ENCODE results near the gene SLC13A2. TPM values are rescaled to one million over a fixed set of nuclear protein-coding genes. Genes with fewer than 3 reads are reported as not detected.

Gene SLC13A2
- total RNA-seq, 2 experiments from 2014 or later = not detected

GRCh38 chr17:28487881-28488532 lies 14.6 kb downstream of the SLC13A2 start:
- Mint-ChIP-seq H3K4me3 (no peak overlapping the region), H3K9me3 (no peaks in the 10 kb centered on the region), H3K36me3 (ENCODE audit: low read depth) (no peaks in the 10 kb centered on the region), H3K4me1 (ENCODE audit: low read depth) (no peaks in the 10 kb centered on the region), H3K27ac (no peak overlapping the region), H3K27me3 (peaks cover 2% of the 10 kb centered on the region)
- no peak for ATAC-seq
- ChIA-PET CTCF (interaction anchor here (0.6 to 0.9 kb wide), 2 partner anchors 53 to 531 kb away, joined by 3 to 4 read pairs; no protein-coding TSS in a partner anchor), POLR2A (no interaction called here)
- no peak for TF ChIP-seq CTCF (IDR thresholded peaks at IDR 0.05)
- no peak for DNase-seq
- intact Hi-C loops (cut with micrococcal nuclease) = no loop called here

GRCh38 chr17:28488533-28489276 lies 15.3 kb downstream of the SLC13A2 start:
- DNase-seq (no peak), ATAC-seq (no peak)
- Mint-ChIP-seq H3K27me3 (peaks cover 2% of the 10 kb centered on the region), H3K4me1 (ENCODE audit: low read depth) (no peaks in the 10 kb centered on the region), H3K9me3 (no peaks in the 10 kb centered on the region), H3K4me3 (no peak overlapping the region), H3K27ac (no peak overlapping the region), H3K36me3 (ENCODE audit: low read depth) (no peaks in the 10 kb centered on the region)
- TF ChIP-seq CTCF (IDR thresholded peaks at IDR 0.05) = no peak
- CTCF ChIA-PET = interaction anchor here (0.6 kb wide), 1 partner anchor 532 kb away, joined by 3 read pairs; no protein-coding TSS in a partner anchor
- POLR2A ChIA-PET = no interaction called here
- intact Hi-C loops (cut with micrococcal nuclease) = no loop called here

GRCh38 chr17:28491286-28491685 lies 17.8 kb downstream of the SLC13A2 start:
- ChIA-PET POLR2A (no interaction called here), CTCF (no interaction called here)
- ATAC-seq (no peak), DNase-seq (no peak)
- Mint-ChIP-seq H3K4me3 (no peak overlapping the region), H3K27me3 (peaks cover 2% of the 10 kb centered on the region), H3K27ac (no peak overlapping the region), H3K9me3 (no peaks in the 10 kb centered on the region), H3K36me3 (ENCODE audit: low read depth) (no peaks in the 10 kb centered on the region), H3K4me1 (ENCODE audit: low read depth) (no peaks in the 10 kb centered on the region)
- intact Hi-C loops (cut with micrococcal nuclease) = loop anchor here (5.0 kb wide), 1 partner anchor 121 kb away; the partner anchor contains the start of gene RSKR
- TF ChIP-seq CTCF (IDR thresholded peaks at IDR 0.05) = no peak

- no peaks in the 10 kb centered on the region for H3K9me3 Mint-ChIP-seq
- POLR2A ChIA-PET = no interaction called here
- peaks cover 2% of the 10 kb centered on the region for H3K27me3 Mint-ChIP-seq
- no peaks in the 10 kb centered on the region for H3K4me1 Mint-ChIP-seq (ENCODE audit: low read depth)
- ATAC-seq (no peak), DNase-seq (no peak)
- H3K27ac Mint-ChIP-seq = no peak overlapping the region
- CTCF ChIA-PET = interaction anchor here (1.3 to 2.0 kb wide), 4 partner anchors 48 to 56 kb away, joined by 3 to 7 read pairs (median 4); no protein-coding TSS in a partner anchor
- H3K4me3 Mint-ChIP-seq = no peak overlapping the region
- TF ChIP-seq CTCF (IDR thresholded peaks at IDR 0.05) = no peak
- no peaks in the 10 kb centered on the region for H3K36me3 Mint-ChIP-seq (ENCODE audit: low read depth)
- intact Hi-C loops (cut with micrococcal nuclease) = loop anchor here (5.0 kb wide), 1 partner anchor 120 kb away; the partner anchor contains the start of gene RSKR
Measured at GRCh38 chr17:28491860-28492259, 18.4 kb downstream of the SLC13A2 start.
